Fibroblast of gingiva (primary cell): ENCODE data around the gene CHRM4.

Experiments
- DNase-seq: peaks from one replicate; pipeline ENCODE4 v3.0.0-alpha.2; 2011; ENCODE audit warnings: low read depth

The CHRM4 gene

DNA sequence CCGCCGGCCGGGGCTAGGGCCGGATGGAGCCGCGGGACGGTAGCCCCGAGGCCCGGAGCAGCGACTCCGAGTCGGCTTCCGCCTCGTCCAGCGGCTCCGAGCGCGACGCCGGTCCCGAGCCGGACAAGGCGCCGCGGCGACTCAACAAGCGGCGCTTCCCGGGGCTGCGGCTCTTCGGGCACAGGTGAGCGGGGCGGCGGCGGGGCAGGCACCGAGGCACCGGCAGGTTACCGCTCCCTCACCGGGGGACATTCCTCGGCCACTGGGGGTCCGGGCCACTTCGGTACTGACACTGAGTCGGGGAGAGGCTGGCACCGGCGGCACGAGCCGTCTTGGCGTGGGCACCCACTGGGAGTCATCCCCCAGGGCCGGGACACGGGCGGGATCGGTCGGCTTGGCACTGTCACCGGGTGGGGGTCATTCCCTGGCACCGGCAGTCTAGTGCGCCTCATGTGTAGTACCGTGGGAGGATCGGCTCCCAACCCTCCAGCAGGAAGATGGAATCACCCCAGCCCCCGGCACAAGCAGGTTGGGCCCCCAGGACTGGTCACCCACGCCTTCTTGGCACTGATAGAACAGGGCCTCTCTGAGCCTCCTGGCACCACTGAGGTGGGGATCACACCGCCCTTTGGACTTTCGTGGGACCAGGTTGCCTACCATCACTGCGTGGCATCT, 43.8 kb downstream of the CHRM4 start:
- DNase-seq, result no peak

DNA sequence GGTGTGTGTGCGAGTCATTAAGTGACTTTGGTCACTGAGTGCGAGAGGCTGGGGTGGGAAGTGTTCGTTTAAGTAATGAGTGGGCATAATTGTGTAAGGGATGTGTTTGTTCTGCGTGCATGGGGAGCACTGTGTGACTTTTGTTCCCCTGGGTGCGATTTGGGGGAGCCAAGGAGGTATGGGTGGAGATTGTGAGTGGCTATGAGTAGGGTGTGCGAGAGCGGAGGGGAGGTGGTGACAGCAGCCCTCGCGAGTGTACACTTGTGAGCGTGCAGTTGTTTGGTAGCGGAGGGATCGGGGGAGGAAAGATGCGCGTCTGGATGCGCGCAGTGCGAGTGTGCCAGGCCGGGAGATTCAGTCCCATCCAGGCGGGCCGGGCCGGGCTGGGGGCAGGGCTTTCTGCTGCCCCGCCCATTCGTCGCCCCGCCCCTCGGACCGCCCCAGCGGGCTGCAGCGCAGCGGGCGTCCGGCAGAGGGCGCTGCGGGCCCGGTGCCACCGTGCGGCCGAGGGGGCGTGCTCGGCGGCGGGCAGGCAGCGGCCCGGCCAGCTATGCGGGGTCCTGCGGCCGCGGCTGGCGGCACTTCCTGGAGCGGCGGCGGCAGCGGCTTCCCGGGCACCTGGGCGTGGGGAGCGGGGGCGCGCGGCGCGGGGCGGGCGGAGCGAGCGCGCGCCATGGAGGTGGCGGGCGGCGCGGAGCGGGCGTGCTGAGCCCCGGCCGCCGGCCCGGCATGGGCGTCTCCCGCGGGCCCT, 44.5 kb downstream of the CHRM4 start, which contains the start of gene DGKZ:
TSS of gene DGKZ (plus strand) at position 578 of the 751 bp plus-strand sequence. CDS start 197 bp downstream, outside the sequence.
- peak; percentile 78 for DNase-seq

- DNase-seq, result no peak
Measured at GRCh38 chr11:46345881-46346484, 45.6 kb downstream of the CHRM4 start.

DNA sequence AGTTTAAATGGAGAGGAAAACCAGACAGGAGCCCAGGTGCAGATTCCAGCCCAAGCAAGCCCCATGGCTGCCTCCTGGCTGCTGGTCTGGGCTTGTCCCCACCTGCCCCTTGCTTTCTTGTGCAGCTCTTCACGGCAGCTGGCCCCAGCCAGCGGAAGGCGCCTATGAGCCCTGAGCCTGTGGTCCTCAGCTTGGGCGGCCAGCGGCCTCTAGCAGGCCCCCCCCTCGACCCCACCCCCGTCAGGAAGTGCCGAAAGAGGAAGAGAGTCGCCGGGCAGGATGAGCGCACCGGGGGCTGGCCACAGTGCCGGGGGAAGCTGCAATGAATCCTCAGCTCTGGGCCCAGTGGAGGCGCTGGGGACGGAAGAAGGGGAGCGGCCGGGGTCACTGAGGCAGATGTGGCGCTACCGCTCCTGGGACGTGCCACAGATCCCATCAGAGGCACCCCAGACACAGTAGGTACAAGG, 46.4 kb downstream of the CHRM4 start:
- no peak for DNase-seq

- DNase-seq, result no peak
Measured at GRCh38 chr11:46343520-46343919, 48.1 kb downstream of the CHRM4 start.

DNA sequence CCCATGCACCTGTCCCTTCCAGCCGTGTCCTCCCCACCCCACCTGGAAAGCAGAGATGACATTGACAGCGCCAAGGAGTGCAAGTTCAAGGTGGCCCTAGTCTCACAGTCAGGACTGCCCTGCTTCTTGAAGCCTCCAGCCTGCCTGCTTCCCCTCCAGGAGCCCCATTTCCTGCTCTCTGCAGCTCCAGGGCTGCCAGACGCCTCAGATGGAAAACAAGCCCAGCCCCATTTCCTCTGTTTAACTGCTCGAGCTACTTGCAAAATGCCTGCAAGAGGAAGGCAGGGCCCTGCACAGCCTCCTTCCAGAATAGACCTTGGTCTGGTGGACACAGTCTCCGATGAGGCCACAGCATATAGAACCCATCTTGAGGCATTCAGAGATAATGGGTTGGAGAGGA, 49.3 kb downstream of the CHRM4 start:
- DNase-seq, result no peak

DNA sequence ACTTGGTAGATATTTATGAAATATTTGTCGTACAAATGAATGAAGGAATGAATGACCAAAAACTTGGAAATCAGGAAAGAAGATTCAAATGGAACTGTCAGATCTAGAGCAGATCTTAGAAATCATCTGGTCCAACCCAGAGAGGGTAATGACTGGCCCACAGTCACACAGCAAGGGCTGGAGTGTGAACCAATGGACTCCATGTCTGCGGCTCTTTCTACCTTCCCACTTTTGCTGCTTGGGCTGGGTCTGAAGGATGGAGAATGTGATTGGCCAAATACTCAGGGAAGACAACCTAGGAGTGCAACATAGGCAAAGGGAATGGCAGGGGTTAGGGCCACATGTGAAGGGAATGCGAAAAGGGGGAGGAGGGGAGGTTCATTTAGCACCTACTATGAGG, 50.1 kb downstream of the CHRM4 start:
- DNase-seq, result no peak

GRCh38 chr11:46339816-46340215, 51.8 kb downstream of the CHRM4 start:
- DNase-seq, result peak; percentile 71

GRCh38 chr11:46338988-46339666, 52.4 kb downstream of the CHRM4 start:
- peak; percentile 76 for DNase-seq

DNA sequence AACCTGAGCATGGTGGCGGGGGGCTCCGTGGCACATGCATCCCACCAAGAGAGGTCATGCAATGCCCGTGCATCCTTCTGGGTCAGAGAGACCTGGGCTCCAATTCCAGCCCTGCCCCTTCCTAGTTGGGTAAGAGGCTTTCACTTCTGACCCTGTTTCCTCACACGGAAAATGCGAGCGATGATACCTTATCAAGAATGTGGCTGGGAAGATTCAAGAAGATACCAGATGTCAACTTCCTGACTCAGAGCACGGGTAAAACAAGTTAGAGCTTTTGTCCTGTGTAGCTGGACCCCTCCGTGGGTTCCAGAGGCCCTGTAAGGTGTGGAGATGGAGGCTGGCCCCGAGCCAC, 53.0 kb downstream of the CHRM4 start:
- DNase-seq, result peak; percentile 36

- DNase-seq, result no peak
Measured at GRCh38 chr11:46337626-46338345, 53.8 kb downstream of the CHRM4 start.

DNA sequence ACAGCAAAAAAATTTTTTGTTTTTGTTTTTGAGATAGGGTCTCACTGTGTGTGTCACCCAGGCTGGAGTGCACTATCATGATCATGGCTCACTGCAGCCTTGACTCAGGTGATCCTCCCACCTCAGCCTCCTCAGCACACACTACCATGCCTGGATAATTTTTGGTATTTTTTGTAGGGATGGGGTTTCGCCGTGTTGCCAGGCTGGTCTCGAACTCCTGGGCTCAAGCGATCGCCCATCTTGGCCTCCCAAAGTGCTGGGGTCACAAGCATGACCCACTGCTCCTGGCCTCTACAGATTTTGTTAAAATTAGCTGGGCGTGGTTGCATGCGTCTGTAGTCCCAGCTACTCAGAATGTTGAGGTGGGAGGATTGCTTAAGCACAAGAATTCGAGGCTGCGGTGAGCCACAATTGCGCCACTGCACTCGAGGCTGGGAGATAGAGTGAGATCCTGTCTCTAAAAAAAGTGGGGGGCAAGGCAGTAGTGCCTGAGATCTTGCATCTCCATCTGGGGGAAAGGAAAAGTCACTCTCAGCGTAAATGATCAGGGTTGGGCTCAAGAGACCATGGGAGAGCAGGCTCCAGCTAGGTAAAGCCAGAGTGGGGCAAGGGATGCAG, 54.9 kb downstream of the CHRM4 start:
- DNase-seq, result no peak

DNA sequence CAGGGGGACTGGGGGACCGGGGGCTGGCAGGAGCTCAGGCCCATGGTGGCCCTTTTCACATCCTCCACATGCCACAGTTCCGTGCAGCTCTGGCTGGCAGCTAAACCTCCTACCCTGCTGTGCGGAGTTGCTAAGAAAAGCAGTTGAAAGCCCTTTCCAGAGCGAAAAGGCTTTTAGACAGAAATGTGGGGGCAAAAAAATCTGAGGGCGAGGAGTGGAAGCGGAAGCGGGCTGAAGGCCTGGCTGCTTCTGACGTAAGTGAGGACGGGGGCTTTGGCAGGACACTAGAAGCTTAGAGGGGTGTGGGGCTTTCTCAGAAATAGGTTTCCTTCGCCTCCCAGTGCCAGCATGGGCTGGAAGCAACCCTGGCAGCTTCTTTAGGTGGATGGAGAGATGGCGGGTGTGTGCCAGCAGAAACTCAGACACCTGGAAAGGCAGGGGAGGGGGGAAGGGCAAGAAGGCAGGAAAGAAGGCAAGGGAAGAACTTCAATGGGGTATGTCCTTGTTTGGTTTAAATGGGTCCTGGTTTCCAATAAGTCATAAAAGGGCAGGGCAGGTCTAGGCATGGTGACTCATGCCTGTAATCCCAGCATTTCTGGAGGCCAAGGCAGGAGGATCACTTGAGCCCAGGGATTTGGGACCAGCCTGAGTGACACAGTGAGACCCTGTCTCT, 55.5 kb downstream of the CHRM4 start:
- no peak for DNase-seq

GRCh38 chr11:46335271-46335670, 56.3 kb downstream of the CHRM4 start:
- DNase-seq, result no peak

DNA sequence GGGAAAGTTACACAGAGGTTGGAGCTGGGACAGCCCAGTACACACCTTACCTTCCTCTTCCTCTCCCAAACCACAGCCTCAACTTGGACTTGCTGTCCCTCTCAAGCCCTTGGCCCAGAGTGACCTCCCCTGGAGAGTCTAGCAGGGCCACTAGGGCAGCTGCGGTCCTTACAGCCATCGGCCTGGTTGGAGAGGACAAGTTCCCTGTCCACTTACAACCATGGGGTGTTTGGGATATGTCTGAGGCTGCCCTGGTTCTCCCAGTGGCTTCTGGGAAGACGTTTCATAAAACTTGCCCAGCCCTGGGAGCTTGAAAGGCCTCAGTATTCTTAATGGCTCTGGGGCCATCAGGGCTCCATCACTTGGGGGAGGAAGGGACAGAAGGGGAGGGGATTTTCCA, 57.4 kb downstream of the CHRM4 start:
- no peak for DNase-seq
